Activated T-cell treated with anti-CD3 and anti-CD28 coated beads, Interleukin-2, amount 50 U/mL, for 4 hours (primary cell): ENCODE measurements around the gene OSER1. TPM values are rescaled to one million over a fixed set of nuclear protein-coding genes. Genes with fewer than 3 reads are reported as not detected.
A peak's percentile ranks its signal among the peaks of the same experiment; 100 is the strongest.
"Not testable (repeated sequence)": the region's sequence is repeated elsewhere in the genome, so short reads cannot be mapped to it uniquely, and the experiment has no call there.

ENCODE experiments used
- ATAC-seq, 2 donors: fragments of 200-7000 bp; cut with Tn5 transposase; one replicate each; pipeline ENCODE4 v1.10.0; 2021
- DNase-seq: peaks from one replicate; pipeline ENCODE4 v3.0.0-alpha.2; 2020
- H3K27me3 Mint-ChIP-seq: one replicate; pipeline ENCODE4 v1.8.0; 2021; ENCODE audit warnings: low read depth, mixed read lengths
- H3K36me3 Mint-ChIP-seq: one replicate; pipeline ENCODE4 v1.8.0; 2022; ENCODE audit warnings: mixed read lengths; ENCODE audit not compliant: insufficient read depth
- H3K4me1 Mint-ChIP-seq: one replicate; pipeline ENCODE4 v1.8.0; 2021; ENCODE audit warnings: low read depth, mixed read lengths
- H3K4me3 Mint-ChIP-seq: one replicate; pipeline ENCODE4 v1.8.0; 2021; ENCODE audit warnings: mild to moderate bottlenecking, moderate library complexity, mixed read lengths
- H3K9me3 Mint-ChIP-seq: one replicate; pipeline ENCODE4 v1.8.0; 2021; ENCODE audit warnings: mixed read lengths
- total RNA-seq, 3 donors: library from RNA; stranded (reverse); gene quantifications; one replicate each; pipeline ENCODE4 v1.2.1, GENCODE V29; 2021

Gene OSER1
- total RNA-seq, 3 donors from 2014 or later, result 17.9 to 19.7 (median 19.2) TPM

DNA sequence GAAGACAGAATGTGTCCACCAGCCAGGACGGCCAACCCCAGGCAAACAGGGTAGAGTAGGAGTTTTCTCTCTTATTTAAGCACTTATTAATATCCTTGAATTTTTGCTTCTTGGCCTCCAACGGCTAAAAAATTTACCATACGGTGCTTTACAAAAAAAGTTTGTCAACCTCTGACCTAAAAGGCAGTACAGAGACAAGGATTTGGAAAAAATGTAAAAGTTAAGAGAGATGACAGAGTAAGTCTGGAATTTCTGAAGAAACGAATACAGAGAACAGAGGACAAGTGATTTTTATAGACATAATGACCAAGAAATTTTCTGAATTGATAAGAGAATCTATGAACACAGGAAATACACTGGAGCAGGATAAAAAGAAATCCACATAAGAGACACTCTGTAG, 10.2 kb downstream of the OSER1 start:
- DNase-seq, result no peak
- H3K36me3 Mint-ChIP-seq, result peaks cover 45% of the 10 kb centered on the region
- no peak for ATAC-seq
- H3K4me1 Mint-ChIP-seq, result peaks cover 38% of the 10 kb centered on the region
- no peaks in the 10 kb centered on the region for H3K27me3 Mint-ChIP-seq
- no peak overlapping the region for H3K4me3 Mint-ChIP-seq
- no peaks in the 10 kb centered on the region for H3K9me3 Mint-ChIP-seq

DNA sequence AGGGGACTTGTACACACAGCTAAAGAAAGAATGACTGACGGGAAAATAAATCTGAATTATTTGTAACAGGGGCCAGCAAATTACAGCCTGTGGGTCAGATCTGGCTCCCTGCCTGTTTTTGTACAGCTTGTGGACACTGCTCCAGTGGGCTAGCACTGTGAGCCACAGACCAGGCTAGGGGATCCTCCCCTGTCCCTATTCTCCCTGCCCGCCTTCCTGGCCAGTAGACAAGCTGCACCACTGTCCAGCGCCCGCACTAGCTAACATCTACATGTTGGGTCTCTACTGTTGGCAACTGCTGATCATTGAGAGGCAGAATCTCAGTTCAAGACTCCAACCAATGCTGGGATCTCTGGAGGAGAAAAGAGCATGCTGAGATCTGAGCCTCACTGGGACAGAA, 10.7 kb downstream of the OSER1 start:
- Mint-ChIP-seq H3K4me3 (no peak overlapping the region), H3K4me1 (peaks cover 38% of the 10 kb centered on the region), H3K9me3 (no peaks in the 10 kb centered on the region), H3K36me3 (peaks cover 45% of the 10 kb centered on the region), H3K27me3 (no peaks in the 10 kb centered on the region)
- ATAC-seq, result no peak
- no peak for DNase-seq

DNA sequence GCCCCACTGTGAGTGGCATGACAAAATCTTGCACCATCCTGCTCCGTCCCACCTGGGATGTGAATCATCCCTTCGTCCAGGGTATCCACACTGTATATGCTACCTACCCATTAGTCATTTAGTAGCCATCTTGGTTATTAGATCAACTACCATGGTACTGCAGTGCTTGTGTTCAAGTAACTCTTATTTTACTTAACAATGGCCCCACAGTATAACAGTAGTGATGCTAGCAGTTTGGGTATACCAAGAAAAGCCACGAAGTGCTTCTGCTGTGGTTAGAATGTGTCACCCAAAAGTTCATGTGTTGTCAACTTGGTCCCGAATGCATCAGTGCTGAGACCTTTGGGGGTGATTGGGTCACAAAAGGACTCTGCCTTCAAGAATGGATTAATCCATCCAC, 11.7 kb downstream of the OSER1 start:
- ATAC-seq (peak; percentile 89 to 93), DNase-seq (no peak)
- no peaks in the 10 kb centered on the region for H3K27me3 Mint-ChIP-seq
- H3K4me1 Mint-ChIP-seq, result peaks cover 33% of the 10 kb centered on the region
- peaks cover 45% of the 10 kb centered on the region for H3K36me3 Mint-ChIP-seq
- H3K4me3 Mint-ChIP-seq, result no peak overlapping the region
- H3K9me3 Mint-ChIP-seq, result no peaks in the 10 kb centered on the region

DNA sequence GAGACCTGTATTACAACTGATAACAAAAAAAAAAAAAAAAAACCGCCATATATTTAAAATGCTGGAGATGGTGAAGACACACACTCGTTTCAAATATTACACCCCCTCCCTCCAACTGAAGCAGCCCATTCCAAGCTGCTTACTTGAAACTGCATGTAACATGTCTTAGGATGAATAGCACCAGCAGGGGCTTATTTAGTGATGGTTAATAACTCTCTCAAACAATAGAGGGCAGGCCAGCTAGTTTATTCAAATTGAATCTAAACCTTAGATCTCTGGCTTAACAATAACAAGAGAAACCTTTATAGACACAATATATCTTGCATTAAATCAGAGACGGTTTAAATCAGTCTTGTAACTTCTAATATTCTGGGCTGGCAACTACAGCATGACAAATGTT, 14.3 kb downstream of the OSER1 start:
- Mint-ChIP-seq H3K4me1 (peaks cover 22% of the 10 kb centered on the region), H3K27me3 (no peaks in the 10 kb centered on the region), H3K9me3 (no peaks in the 10 kb centered on the region), H3K4me3 (no peak overlapping the region), H3K36me3 (peaks cover 35% of the 10 kb centered on the region)
- ATAC-seq (no peak), DNase-seq (no peak)

DNA sequence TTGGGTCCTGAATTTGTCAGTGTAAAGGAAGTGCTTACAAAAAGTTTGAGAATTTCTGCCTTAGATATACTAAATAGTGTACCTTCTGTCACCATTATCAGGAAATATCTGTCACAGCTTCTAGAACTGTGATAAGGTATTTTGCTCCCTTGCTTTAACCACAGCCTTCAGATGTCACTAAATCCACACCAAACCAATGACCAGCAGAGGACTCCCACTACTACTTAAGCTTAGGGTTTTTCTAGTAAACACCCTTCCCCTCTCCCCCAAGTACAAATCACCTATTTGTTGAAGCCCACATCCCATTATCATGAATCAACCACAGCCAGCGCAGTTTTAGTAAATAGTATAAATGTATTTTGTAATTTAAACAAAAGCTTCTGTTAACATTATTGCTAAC, 15.0 kb downstream of the OSER1 start:
- Mint-ChIP-seq H3K4me1 (peaks cover 17% of the 10 kb centered on the region), H3K27me3 (peaks cover 3% of the 10 kb centered on the region), H3K36me3 (peaks cover 31% of the 10 kb centered on the region), H3K4me3 (no peak overlapping the region), H3K9me3 (no peaks in the 10 kb centered on the region)
- DNase-seq (no peak), ATAC-seq (no peak)

DNA sequence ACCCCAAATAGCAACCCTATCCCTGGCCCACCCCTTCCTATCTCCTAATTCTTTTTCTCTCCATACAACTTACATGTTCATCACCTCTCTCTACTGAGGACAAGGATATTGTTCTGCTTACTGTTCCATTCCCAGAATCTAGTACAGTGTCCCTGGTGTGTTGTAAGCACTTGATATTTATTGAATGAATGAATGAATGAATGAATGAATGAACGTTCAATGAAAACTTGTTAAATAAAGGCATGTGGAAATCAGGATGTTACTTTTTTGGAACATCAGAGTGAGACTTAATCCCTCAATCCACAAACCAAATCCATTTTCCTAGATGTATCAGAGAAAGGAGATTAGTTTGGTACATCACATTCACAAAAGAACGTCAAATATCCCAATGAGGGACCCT, 16.8 kb downstream of the OSER1 start:
- H3K4me3 Mint-ChIP-seq, result no peak overlapping the region
- peaks cover 15% of the 10 kb centered on the region for H3K36me3 Mint-ChIP-seq
- H3K27me3 Mint-ChIP-seq, result peaks cover 10% of the 10 kb centered on the region
- H3K9me3 Mint-ChIP-seq, result no peaks in the 10 kb centered on the region
- peaks cover 1% of the 10 kb centered on the region for H3K4me1 Mint-ChIP-seq
- DNase-seq (no peak), ATAC-seq (no peak)

DNA sequence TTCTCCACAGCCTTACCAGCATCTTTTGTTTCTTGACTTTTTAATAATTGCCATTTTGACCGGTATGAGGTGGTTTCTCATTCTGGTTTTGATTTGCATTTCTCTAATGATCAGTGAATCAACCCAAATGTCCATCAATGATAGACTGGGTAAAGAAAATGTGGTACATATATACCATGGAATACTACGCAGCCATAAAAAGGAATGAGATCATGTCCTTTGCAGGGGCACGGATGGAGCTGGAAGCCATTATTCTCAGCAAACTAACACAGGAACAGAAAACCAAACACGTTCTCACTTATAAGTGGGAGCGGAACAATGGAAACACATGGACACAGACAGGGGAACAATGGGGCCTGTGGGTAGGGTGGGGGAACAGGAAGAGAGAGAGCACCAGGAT, 18.9 kb downstream of the OSER1 start:
- peaks cover 11% of the 10 kb centered on the region for H3K4me1 Mint-ChIP-seq
- H3K36me3 Mint-ChIP-seq, ATAC-seq, DNase-seq, H3K9me3 Mint-ChIP-seq, H3K4me3 Mint-ChIP-seq: not testable (repeated sequence)
- peaks cover 32% of the 10 kb centered on the region for H3K27me3 Mint-ChIP-seq

DNA sequence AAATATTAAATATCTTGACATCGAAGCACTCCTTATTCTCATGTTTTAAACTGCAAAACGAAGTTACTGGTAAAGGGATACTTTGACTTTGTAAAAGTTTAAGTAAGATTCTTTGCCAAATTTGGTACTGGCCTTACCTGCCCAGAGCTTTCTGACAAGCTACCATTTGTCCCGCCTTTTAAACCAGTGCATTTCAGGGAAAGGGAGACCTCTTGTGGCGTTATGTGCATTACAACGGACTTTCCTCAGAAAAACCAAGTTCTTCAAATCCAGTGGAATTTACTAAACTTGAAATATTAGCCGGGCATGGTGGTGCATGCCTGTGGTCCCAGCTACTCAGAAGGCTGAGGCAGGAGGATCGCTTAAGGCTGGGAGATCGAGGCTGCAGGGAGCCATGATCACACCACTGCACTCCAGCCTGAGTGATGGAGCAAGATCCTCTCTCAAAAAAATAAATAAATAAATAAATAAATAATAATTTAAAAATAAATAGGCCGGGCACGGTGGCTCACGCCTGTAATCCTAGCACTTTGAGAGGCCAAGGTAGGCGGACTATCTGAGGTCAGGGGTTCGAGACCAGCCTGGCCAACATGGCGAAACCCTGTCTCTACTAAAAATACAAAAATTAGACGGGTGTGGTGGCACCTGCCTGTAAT, 20.2 kb downstream of the OSER1 start:
- ATAC-seq, result peak; percentile 43 to 69
- H3K9me3 Mint-ChIP-seq, result not testable (repeated sequence)

DNA sequence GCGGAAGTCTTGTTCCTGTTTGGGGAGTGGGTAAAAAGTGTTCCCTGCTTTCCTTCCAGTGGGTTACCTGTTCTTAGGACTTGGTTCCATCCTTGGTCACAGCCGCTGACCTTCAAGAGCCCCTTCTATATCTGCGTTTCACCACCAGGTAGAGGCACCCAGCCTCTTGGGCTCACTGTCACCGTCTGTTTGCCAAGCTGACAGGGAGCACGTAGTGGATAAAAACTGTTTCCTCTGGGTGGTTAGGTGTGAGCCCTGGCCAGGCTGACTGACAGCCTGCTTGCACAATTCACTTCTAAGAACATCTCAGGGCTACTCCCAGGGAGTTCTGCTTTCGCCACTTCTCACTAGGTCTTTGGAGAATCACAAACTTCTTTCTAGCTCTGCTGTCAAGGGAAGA, 21.8 kb downstream of the OSER1 start:
- no peak overlapping the region for H3K4me3 Mint-ChIP-seq

More for the DNA sequence above, 20.2 kb downstream of the OSER1 start:
- Mint-ChIP-seq H3K4me1 (peaks cover 12% of the 10 kb centered on the region), H3K27me3 (peaks cover 44% of the 10 kb centered on the region)
- not testable (repeated sequence) for H3K4me3 Mint-ChIP-seq, H3K36me3 Mint-ChIP-seq
- DNase-seq, result peak; percentile 25

DNA sequence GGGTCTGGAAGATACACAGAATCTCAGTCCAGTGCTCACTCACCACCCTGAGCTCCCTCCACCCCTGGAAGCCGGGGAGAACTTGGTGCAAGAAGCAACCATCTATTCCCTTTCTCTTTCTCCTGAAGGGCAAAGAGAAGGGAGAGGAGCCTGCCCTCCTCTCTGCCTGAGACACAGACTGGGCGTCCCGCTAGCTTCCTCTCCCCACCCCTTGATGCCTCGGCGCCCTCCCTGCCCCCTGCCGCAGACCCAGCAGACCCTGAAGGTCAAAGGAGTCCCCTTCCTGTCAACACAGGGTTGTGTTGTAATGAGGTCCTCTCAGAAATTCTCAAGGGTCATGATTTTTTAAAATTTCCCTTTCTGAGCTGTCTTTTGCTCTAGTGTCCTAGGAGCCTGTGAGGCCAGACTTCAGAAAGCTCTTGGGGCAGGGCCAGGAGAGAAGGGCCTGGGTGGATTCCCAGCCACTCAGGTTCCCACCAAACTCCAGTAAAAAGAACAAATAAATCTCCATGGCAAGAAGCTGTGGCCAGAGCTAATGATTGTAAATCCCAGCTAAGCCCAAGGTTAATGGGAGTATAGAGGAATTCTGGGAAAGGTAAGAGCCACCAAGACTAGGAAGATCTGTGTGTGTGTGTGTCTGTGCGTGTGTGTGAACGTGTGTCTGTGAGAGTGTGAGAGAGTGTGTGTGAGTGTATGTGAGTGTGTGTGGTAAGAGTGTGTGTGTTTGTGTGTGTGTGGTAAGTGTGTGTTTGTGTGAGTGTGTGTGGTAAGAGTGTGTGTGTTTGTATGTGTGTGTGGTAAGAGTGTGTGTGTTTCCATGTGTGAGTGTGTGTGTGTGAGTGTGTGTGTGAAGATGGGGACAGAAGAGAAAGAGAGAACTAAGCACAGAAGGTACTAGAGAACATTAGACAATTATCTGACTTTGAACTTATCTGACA, 22.5 kb downstream of the OSER1 start:
- DNase-seq (no peak), ATAC-seq (no peak)
- H3K9me3 Mint-ChIP-seq, result no peaks in the 10 kb centered on the region
- no peaks in the 10 kb centered on the region for H3K36me3 Mint-ChIP-seq
- no peak overlapping the region for H3K4me3 Mint-ChIP-seq
- H3K27me3 Mint-ChIP-seq, result peaks cover 53% of the 10 kb centered on the region
- H3K4me1 Mint-ChIP-seq, result peaks cover 12% of the 10 kb centered on the region

More for the DNA sequence above, 21.8 kb downstream of the OSER1 start:
- ATAC-seq, result no peak
- Mint-ChIP-seq H3K9me3 (no peaks in the 10 kb centered on the region), H3K4me1 (peaks cover 12% of the 10 kb centered on the region), H3K36me3 (no peaks in the 10 kb centered on the region), H3K27me3 (peaks cover 53% of the 10 kb centered on the region)
- DNase-seq, result no peak

DNA sequence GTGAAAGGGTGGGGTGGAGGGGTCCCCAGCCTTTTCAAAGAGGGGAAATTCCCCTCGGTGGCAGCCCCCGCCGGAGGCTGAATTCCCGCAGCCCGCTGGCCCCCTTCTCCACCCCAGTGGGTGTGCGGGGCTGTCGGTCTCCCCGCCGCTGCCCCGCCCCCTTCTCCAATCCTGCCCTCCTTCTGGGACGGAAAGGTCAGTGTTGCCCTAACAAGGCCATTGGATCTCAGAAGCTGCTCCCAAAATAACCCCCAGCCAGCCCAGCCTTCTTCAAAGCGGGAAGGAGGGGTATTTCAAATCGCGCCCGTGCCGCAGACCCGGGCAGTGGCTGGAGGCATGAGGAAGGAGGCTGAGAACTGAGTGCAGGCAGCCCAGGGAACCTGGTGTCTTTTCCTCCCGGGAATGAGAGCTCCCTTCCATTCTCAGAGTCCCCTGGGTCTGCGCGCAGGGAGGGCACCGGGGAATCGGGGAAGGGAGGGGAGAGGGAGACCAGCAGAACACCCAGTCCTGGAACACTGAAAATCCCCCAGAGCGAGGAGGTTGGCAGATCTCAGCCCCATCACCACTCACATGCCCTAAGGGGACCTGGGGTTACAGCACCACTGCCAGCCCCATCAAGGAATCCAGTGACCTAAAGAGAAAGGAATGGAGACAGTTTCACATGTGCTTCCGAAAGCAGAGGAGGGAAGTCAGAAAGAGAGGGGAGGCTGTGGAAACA, 23.4 kb downstream of the OSER1 start, which contains the start of gene JPH2:
Gene JPH2, minus strand, starts transcription at position 135 of the 718 bp plus-strand sequence. CDS start 483 bp downstream, outside the sequence.
- H3K36me3 Mint-ChIP-seq, result no peaks in the 10 kb centered on the region

DNA sequence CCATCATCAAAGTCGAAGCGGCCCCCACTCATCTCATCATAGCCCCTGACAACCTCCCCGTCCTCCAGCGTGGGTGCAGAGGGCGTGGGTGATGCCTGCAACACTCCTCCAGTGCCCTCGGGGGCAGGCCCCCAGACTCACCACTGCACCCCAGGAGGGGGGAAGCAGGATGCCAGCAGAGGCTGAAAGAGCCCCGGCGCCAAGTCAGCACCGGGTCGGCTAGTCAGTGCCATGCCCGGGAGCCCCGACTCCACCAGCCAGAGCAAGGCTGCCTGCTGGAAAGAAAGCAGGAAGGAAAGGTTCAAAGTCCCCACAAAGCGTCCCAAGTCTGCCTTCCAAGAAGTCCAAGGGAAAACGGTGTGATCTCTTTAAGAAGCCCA, 23.9 kb downstream of the OSER1 start:
- Mint-ChIP-seq H3K4me3 (no peak overlapping the region), H3K27me3 (peaks cover 59% of the 10 kb centered on the region), H3K4me1 (peaks cover 12% of the 10 kb centered on the region), H3K9me3 (no peaks in the 10 kb centered on the region), H3K36me3 (no peaks in the 10 kb centered on the region)
- ATAC-seq (peak in 1 of 2 donors; percentile 27), DNase-seq (no peak)

More for the DNA sequence above, 23.4 kb downstream of the OSER1 start, which contains the start of gene JPH2:
- ATAC-seq, result peak in 1 of 2 donors; percentile 37
- H3K4me1 Mint-ChIP-seq, result peaks cover 12% of the 10 kb centered on the region
- peaks cover 59% of the 10 kb centered on the region for H3K27me3 Mint-ChIP-seq
- no peak within 1 kb of the TSS for H3K4me3 Mint-ChIP-seq
- no peaks in the 10 kb centered on the region for H3K9me3 Mint-ChIP-seq
- no peak for DNase-seq

DNA sequence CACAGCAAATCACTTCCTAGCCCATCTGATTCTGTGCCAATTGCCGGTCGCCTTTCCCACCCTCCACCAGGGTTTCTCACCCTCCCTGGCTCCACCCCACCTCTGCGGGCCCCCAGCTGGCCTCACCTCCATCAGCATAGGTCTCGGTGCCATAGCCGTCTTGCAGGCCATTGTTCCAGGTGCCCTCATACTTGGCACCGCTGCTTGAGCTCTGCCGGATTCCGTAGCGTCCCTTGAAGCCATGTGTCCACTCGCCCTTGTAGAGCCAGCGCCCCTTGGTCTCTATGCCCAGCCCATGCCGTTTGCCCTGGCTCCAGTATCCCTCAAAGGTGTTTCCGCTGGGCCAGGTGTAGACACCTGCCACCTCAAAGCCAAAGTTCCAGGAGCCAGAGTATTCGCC, 24.4 kb downstream of the OSER1 start:
- Mint-ChIP-seq H3K9me3 (no peaks in the 10 kb centered on the region), H3K4me1 (peaks cover 12% of the 10 kb centered on the region), H3K4me3 (no peak overlapping the region), H3K27me3 (peaks cover 59% of the 10 kb centered on the region), H3K36me3 (no peaks in the 10 kb centered on the region)
- DNase-seq (no peak), ATAC-seq (no peak)

DNA sequence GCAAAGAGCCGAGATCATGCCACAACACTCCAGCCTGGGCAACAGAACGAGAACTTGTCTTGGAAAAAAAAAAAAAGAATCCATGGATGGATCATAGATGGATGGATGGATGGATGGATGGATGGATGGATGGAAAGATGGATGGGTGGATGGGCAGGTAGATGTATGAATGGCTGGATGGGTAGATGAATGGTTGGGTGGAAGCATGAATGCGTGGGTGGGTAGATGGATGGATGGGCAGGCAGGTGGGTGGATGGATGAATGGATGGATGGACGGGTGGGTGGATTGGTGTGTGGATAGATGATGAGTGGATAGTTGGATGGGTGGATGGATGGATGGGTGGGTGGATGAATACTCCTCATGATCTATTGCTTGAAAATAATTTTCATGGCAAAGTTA, 25.0 kb downstream of the OSER1 start:
- DNase-seq (no peak), ATAC-seq (no peak)
- Mint-ChIP-seq H3K27me3 (peaks cover 61% of the 10 kb centered on the region), H3K4me1 (peaks cover 12% of the 10 kb centered on the region), H3K4me3 (no peak overlapping the region), H3K9me3 (no peaks in the 10 kb centered on the region), H3K36me3 (no peaks in the 10 kb centered on the region)
